Lower lobe of right lung (tissue), 2 donors: Measurements from ENCODE around the gene ABAT. TPM values are rescaled to one million over a fixed set of nuclear protein-coding genes. Genes with fewer than 3 reads are reported as not detected.
"Not testable (repeated sequence)": the region's sequence is repeated elsewhere in the genome, so short reads cannot be mapped to it uniquely, and the experiment has no call there.

Experiments used
- ATAC-seq, 2 donors: fragments of 200-7000 bp; cut with Tn5 transposase; one replicate each; pipeline ENCODE4 v1.9.1; 2020 to 2022; ENCODE audit warnings: mild to moderate bottlenecking in 2 of 2, moderate library complexity in 2 of 2
- DNase-seq: peaks from one replicate; pipeline ENCODE4 v3.0.0-alpha.2; 2020
- H3K27ac ChIP-seq: fragments of 200-600 bp; one replicate; pipeline ENCODE4 v1.8.0; 2022
- H3K27me3 ChIP-seq: fragments of 200-600 bp; one replicate; pipeline ENCODE4 v1.8.0; 2022; ENCODE audit warnings: low read depth
- H3K36me3 ChIP-seq: fragments of 200-600 bp; one replicate; pipeline ENCODE4 v1.8.0; 2022; ENCODE audit warnings: mild to moderate bottlenecking
- H3K4me1 ChIP-seq: fragments of 200-600 bp; one replicate; pipeline ENCODE4 v1.8.0; 2022
- H3K4me3 ChIP-seq: fragments of 200-600 bp; one replicate; pipeline ENCODE4 v1.8.0; 2022; ENCODE audit warnings: mild to moderate bottlenecking
- H3K9me3 ChIP-seq: fragments of 200-600 bp; one replicate; pipeline ENCODE4 v1.8.0; 2022
- intact Hi-C: fragments of 100-400 bp; cut with DNase I; formaldehyde crosslinking; loops from one replicate; pipeline ENCODE4 v1.11.0; 2022
- total RNA-seq: library from RNA; stranded (reverse); fragmentation: NEBNext Ultra II Directional; extraction: Animal tissue kit (Norgen Biotek cat#: 25700); gene quantifications from one replicate; pipeline ENCODE4 v1.2.1, GENCODE V29; 2021
- TF ChIP-seq, protein P1 (sequence below): fragments of 200-600 bp; IDR thresholded peaks from one replicate; pipeline ENCODE4 v1.8.0; 2022; ENCODE audit warnings: antibody characterized with exemption, mild to moderate bottlenecking
- donor health status: DM: no; HTN: yes; CAD: no; lungs with severe emphysema.

ABAT gene
- total RNA-seq, 1 donor from 2014 or later: 12.9 TPM

DNA sequence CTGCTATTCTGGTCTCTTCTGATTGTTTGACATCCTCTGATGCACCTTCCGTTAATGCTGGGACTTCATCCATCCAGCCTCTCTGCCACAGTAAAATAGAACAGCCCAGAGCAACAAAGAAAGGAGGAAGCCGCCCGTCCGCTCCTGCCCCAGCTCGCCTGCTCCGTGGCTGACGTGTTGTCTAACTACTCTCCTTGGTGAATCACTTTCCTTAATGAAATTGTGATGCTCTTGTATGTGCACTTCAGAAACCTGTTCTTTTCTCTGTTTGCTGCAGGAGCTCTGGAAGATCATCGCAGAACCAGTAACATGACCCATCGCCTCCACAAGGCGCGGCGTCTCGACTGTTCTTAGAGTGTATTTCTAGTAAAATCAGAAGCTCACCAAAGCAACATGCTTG is 28.6 kb upstream of the ABAT start:
- intact Hi-C loops: no loop called here
- no peak for ATAC-seq
- Histone ChIP-seq H3K4me3 (no peak overlapping the region), H3K36me3 (peaks cover 76% of the 10 kb centered on the region), H3K9me3 (no peaks in the 10 kb centered on the region), H3K27ac (no peak overlapping the region), H3K27me3 (no peaks in the 10 kb centered on the region), H3K4me1 (no peaks in the 10 kb centered on the region)
- TF ChIP-seq, protein P1, sequence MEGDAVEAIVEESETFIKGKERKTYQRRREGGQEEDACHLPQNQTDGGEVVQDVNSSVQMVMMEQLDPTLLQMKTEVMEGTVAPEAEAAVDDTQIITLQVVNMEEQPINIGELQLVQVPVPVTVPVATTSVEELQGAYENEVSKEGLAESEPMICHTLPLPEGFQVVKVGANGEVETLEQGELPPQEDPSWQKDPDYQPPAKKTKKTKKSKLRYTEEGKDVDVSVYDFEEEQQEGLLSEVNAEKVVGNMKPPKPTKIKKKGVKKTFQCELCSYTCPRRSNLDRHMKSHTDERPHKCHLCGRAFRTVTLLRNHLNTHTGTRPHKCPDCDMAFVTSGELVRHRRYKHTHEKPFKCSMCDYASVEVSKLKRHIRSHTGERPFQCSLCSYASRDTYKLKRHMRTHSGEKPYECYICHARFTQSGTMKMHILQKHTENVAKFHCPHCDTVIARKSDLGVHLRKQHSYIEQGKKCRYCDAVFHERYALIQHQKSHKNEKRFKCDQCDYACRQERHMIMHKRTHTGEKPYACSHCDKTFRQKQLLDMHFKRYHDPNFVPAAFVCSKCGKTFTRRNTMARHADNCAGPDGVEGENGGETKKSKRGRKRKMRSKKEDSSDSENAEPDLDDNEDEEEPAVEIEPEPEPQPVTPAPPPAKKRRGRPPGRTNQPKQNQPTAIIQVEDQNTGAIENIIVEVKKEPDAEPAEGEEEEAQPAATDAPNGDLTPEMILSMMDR: no peak
- no peak for DNase-seq

DNA sequence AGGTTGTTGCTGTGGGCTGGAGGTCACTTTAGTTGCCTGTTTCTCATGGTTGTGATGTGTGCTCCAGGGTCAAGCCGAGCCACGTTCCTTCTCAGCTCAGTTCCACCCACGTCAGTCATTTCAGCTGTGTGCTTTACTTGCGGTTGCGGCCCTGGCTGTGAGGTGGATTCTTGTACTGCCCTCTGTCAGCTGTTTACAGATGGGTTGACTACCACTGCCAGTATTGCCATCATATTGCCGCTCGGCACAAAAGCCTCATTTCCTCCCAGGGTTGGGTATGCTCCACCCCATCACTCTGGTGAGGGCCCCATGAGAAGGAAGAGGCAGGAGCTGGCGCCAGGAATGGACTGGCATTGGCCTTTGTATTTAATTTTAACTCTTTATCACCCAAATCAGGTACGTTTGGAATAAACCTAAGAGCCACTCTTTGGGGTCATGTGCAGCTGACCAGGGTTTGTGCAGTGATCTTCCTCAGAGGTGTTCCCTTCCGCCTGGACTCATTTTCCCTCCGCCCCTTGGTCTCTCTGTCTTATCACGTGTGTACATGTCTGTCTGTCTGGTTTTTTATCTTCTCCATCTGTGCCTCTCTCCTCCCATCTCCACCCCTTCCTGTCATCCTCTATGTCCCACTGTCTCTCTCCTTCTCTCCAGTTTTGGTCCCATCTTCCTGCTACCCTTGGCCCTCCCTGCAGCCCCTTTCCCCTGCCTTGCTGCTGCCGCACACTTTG is 27.9 kb upstream of the ABAT start:
- DNase-seq (no peak), ATAC-seq (no peak)
- no peaks in the 10 kb centered on the region for H3K27me3 ChIP-seq
- intact Hi-C loops: no loop called here
- H3K27ac ChIP-seq: no peak overlapping the region
- TF ChIP-seq, protein P1: no peak
- no peaks in the 10 kb centered on the region for H3K4me1 ChIP-seq
- H3K36me3 ChIP-seq: peaks cover 70% of the 10 kb centered on the region
- no peak overlapping the region for H3K4me3 ChIP-seq
- no peaks in the 10 kb centered on the region for H3K9me3 ChIP-seq

DNA sequence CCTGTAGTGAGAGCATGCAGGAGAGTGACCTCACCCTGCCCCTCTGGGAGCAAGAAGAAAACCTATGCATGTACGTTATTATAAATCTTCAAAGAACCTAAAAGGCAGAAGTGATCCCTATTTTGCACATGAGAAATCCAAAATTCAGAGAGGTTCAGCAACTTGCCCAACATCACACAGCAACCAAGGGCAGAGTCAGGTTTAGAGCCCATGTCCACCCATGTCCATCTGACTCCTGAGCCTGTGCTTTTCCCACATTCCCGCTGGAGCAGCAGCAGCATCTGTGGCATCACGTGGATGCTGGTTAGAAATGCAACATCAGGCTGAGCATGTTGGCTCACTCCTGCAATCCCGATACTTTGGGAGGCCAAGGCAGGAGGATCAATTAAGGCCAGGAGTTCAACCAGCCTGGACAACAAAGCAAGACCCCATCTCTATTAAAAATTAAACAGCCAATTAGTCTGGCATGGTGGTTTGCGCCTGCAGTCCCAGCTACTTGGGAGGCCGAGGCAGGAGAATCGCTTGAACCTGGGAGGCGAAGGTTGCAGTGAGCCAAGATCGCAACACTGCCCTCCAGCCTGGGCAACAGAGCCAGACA is 26.6 kb upstream of the ABAT start:
- ATAC-seq (no peak), DNase-seq (no peak)
- Histone ChIP-seq H3K27me3 (no peaks in the 10 kb centered on the region), H3K27ac (no peak overlapping the region), H3K9me3 (no peaks in the 10 kb centered on the region), H3K36me3 (peaks cover 57% of the 10 kb centered on the region), H3K4me1 (no peaks in the 10 kb centered on the region), H3K4me3 (no peak overlapping the region)
- intact Hi-C loops: no loop called here
- TF ChIP-seq, protein P1: no peak

DNA sequence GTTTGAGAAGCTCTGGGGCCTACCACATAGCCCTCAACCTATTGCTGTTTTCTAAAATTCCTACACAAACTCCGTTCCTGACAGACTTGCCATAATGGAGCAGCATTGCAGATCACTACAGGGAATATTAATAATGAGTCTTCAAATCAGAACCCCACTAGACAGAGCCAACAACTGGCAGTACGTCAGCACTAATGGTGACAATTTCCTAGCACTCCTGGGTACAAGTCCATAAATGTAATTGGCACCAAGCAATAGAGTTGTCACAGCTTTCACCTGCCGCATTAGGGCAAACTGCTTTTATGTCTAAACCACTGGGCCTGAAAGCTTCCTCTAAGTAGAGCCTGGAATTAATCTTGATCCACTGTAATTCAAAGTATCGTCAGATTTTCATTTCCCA is 25.5 kb upstream of the ABAT start:
- Histone ChIP-seq H3K27me3 (no peaks in the 10 kb centered on the region), H3K27ac (no peak overlapping the region), H3K9me3 (no peaks in the 10 kb centered on the region), H3K36me3 (peaks cover 47% of the 10 kb centered on the region), H3K4me1 (no peaks in the 10 kb centered on the region), H3K4me3 (no peak overlapping the region)
- TF ChIP-seq, protein P1: no peak
- ATAC-seq (no peak), DNase-seq (no peak)
- intact Hi-C loops: no loop called here

DNA sequence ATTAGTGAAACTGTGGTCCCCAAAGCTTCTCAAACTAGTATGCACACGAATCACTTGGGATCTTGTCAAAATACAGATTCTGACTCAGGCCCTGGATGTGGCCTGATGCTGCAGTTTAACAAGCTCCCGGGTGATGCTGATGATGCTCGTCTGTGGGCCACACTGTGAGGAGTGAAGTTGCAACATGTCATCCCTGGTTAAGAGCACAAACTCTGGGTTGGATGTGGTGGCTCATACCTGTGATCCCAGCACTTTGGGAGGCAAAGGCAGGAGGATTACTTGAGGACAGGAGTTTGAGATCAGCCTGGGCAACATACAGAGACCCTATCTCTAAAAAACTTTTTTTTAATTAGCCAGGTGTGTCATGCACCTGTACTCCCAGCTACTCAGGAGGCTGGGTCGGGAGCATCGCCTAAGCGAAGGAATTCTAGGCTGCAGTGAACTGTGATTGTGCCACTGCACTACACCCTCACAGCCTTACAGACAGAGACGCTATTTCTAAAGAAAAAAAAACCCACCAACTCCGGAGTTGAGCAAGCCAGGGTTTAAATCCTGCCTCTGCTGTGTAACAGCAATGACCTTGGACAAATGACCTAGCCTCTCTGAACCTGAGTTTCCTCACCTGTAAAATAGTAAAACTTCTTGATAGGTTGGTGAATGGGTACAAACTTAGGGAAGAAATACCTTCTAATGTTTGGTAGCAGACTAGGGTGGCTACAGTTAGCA is 24.4 kb upstream of the ABAT start:
- TF ChIP-seq, protein P1: no peak
- Histone ChIP-seq H3K4me3 (no peak overlapping the region), H3K4me1 (no peaks in the 10 kb centered on the region), H3K36me3 (peaks cover 36% of the 10 kb centered on the region), H3K9me3 (no peaks in the 10 kb centered on the region), H3K27ac (no peak overlapping the region), H3K27me3 (no peaks in the 10 kb centered on the region)
- intact Hi-C loops: no loop called here
- DNase-seq: no peak
- no peak for ATAC-seq

DNA sequence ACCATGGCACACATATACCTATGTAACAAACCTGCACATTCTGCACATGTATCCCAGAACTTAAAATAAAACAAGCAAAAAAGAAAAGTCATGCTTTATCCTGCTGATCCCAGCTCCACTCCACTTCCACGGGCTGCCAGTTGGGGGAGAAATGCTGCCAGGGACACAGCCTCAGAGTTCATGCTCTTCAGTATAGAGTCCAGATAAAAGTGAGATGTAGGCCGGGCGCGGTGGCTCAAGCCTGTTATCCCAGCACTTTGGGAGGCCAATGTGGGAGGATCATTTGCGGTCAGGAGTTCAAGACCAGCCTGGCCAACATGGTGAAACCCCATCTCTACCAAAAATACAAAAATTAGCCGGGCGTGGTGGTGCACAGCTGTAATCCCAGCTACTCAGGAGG is 22.5 kb upstream of the ABAT start:
- DNase-seq, H3K4me1 ChIP-seq, intact Hi-C loops, H3K4me3 ChIP-seq, H3K27me3 ChIP-seq, H3K27ac ChIP-seq, H3K9me3 ChIP-seq, ATAC-seq: not testable (repeated sequence)
- H3K36me3 ChIP-seq: peaks cover 16% of the 10 kb centered on the region
